Left hindlimb (tissue), 1 donor: ENCODE data around the gene DUSP15.

Experiments used
- DNase-seq: peaks from one replicate; pipeline ENCODE4 v3.0.0-alpha.2; 2018

Gene DUSP15

DNA sequence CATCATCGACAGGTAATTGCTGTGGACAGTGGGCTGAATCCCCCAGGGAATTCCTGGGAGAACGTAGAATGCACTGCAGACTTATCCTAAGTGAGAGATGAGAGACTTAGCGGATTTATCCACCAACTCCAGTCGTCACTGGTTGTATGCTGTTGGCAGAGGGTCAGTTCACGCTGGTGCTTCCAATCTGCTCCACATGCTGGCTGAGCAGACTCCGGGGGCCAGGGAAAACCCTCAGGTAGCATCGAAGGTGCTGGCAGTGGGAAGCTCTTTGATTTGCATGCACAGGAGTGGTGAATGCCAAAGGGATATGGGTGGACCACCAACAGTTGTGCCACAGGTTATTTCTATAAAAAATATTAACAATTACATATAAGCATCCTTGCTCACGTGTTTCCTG lies 20.3 kb upstream of the DUSP15 start:
- no peak for DNase-seq

DNA sequence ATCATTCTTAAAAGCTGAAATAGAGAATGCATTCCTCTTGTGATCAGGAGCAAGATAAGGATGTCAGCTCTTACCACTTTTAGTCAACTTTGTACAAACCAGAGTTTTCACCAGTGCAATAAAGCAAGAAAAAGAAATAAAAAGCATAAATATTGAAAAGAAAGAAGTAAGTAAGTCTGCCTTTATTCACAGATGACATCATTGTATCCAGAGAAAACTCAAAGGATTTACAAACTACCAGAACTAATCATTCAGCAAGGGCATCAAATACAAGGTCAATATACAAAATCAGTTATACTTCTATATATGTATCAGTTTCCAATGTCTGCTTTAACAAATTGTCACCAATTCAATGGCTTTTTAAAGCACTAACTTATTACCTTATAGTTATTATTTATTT lies 13.5 kb upstream of the DUSP15 start:
- DNase-seq = no peak

DNA sequence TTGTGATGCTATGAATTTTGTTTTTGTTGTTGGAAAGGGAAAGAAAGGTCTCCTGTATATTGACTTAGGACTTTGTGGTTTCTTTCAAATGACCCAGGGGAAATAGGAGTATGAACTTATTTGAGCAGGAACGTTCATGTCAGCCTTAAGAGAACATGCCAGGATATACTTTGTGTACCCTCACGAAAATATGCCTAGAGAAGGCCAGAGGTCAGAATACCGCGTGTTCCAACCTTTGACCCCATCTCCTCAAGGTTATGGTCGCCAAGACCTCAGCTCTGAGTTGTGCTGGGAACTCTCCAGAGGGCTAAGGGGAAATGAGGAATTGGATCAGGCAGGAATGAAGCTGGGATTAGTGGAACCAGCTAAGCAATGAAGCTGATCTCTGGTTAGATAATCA lies 11.6 kb upstream of the DUSP15 start:
- no peak for DNase-seq

DNA sequence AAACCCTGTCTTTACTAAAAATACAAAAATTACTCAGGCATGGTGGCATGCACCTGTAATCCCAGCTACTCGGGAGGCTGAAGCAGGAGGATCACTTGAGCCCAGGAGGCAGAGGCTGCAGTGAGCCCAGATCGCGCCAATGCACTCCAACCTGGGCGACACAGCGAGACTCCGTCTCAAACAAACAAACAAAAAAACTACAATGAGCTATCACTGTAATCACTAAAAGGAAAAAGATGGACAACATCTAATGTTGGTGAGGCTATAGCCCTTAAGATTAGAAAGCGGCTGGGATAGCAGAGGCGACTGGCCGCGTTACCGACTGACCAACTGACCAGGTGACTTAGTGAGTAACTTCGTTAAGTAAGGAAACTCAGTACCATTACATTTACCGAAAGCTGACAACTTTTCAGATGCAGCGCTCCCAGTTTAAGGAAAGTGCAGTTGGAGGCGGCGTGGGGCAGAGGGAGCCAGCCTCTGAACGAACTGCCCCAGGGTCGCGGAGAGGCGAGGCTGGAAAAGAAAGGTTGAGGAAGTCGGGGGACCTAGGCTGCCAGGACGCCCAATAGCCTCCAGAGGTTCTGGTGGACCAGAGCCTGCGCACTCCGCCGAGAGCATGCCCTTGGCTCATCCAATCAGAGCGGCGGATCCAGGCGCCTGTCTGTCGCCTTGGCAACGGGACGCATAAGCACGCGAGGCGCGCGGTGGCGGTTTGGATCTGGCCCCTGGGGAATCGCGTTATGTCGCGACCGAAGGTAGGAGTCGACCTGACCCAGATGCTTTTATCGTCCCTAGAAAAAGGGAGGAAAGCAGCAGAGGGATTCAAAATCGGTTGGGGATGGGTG lies 9.0 kb upstream of the DUSP15 start:
- DNase-seq = peak; percentile 91

DNA sequence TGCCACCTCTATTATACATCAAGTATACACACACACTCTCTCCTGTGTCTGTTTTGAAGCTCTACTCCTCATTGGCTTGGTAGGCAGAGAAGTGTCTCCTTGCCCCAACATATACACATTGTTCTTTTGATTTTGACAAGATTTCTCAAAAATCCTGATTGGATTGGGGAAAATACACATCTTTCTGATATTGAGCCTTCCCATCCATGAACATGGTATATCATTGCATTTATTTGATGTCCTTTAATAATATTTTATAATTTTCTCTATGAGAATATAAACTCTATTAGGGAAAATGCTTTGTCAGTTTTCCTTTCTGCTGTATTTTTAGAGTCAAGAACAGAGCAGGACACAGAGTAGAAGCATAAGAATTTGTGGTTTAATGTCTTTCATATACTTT lies 7.4 kb upstream of the DUSP15 start:
- DNase-seq = no peak

DNA sequence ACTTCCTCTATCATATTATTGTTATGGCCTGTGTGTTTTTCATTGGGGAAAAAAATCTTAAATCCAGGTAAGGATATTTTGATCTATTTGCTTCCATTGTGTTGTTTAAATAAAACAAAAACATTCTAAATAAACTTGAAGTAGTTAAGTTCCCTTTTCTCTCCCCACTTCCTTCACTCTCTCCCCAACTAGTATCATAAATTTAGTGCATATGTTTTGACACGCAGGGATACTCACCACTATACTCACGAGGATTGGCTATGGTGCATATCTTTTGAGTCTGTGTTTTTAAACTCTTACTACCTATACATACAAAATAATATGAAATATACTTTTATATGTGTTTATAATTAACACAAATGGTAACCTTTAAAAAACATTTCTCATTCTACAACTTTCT lies 5.3 kb upstream of the DUSP15 start:
- DNase-seq = no peak

DNA sequence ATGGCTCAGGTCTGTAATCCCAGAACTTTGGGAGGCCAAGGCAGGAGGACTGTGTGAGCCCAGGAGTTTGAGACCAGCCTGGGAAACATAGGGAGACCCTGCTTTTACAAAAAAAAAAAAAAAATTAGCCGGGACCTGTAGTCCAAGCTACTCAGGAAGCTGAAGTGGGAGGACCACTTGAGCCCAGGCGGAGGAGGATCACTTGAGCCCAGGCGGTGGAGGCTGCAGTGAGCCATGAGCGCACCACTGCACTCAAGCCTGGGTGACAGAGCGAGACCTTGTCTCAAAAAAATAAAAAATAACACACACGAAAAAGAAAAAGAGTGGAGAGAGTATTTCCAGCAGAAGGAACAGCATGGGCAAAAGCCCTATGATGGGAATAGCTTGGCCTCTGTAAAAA lies 2.1 kb upstream of the DUSP15 start:
- no peak for DNase-seq

DNA sequence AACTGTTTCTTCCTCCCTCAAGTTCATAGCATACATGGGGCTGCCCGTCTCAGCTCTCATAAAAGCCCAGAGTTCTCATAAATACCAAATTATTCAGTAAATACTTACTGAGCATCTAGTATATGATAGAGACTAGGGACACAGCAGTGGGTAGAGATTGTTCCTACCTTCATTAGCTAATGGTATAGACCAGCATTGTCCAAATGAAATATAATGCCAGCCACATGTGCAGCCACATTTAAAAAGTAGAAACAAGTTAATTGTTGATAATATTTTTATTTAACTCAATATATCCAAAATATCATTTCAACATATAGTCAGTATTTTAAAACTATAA lies 1.3 kb upstream of the DUSP15 start:
- no peak for DNase-seq

DNA sequence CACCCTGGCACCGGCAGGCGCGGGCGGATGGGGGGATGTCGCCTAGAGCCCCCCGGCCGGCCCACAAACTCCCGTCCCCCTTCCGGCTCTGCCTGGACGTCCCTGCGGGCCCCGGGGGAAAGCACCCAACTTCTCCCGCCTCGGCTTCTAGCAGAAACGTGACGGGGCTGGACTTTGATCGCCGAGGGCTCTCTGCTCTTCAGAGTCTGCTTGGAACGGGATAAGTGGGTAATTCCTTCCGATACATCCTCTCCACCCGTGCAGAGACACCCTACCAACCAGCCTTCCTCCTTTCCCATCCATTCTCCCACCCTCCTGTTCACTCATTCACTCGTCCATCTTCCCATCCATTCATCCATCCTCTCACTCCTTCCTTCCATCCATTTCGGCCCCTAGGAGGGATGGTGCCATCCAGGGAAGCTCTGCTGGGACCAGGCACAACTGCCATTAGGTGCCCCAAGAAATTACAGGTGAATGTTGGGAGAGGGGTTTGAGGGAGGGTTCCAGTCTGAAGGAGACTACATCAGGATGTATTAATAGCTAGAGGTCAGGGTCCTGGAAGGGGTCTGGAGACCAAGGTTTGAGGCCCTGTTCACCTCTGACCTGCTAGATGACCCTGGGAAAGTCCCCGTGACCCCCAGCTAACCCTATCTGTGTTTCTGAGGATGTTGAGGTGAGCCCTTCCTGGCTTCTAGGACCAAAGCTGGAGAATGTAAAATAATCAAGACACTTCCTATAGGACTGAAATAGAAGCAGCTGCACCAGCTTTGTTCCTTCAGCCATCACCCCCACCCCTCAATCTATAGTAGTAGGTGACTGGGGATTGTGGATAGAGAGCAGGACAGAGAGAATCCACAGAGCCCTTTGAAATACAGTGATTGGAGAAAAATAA lies 645 bp upstream of the DUSP15 start:
- no peak for DNase-seq

DNA sequence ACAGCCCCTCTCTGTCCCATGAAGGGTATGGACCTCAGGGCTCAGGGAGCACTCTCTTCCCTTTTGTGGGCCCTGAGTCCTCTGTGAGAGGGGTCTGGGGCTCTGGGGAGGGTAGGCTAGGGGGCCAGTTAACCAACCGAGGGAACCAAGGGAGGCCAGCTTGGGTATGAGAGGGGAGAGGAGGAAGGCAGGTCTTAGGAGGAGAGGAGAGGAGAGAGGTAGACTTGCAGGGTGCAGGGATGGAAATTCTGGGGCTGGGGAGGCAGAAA lies 720 bp downstream of the DUSP15 start:
- no peak for DNase-seq

DNA sequence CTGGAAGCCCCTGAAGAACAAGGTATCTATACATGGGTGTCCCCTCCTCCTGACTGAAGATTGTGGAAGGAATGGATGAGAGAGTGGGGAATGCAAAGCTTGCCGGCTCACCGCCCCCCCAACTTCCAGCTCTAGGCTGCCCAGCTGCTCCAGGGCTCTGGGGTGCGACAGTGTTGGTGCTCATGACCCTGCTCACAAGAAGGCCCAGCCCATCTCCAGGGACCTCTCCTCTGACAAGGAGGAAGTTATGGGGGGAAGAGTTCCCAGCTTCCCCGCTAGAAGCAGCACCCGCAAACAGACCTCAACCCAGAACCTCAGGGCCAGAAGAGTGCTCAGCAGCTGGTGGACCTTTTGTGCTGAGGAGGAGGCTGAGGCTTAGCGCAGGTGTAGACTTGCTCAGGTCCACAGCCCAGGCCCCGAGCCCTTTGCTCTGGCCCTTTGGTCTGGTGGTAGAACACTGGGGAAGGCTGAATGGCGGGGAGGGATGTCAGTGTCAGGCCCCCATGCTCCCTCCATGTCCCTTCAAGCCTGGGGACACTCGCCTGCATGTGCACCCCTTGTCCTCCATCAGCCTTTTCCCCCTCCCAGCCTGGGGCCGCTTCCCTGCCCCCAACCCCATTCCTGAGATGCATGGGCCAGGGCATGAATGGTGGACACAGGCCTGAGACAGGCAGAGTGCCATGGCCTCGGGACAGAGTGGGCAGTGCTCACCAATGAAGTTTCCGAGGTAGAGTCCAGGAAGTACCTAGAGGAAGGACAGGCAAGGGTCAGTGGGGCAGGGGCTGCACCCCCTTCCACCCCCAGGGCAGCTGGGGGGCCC lies 1.3 kb downstream of the DUSP15 start:
- DNase-seq = no peak

DNA sequence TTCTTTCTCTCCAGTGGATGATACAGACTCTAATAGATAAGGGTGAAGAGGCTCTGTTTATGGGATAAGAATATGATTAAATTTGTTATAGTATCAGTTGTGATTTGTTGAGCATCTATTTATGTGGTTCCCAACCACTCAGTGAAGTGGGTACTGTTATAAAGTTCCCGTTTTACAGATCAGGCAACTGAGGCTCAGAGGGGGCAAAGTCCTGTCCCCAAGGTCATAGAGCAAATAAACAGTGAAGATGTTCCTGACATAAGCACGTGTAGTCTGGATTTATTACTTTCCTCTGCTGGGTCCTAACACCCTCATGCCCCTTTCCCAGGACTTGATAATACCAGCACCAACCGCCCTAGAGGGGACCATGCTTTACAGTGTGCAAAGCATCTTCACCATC lies 4.1 kb downstream of the DUSP15 start:
- no peak for DNase-seq

DNA sequence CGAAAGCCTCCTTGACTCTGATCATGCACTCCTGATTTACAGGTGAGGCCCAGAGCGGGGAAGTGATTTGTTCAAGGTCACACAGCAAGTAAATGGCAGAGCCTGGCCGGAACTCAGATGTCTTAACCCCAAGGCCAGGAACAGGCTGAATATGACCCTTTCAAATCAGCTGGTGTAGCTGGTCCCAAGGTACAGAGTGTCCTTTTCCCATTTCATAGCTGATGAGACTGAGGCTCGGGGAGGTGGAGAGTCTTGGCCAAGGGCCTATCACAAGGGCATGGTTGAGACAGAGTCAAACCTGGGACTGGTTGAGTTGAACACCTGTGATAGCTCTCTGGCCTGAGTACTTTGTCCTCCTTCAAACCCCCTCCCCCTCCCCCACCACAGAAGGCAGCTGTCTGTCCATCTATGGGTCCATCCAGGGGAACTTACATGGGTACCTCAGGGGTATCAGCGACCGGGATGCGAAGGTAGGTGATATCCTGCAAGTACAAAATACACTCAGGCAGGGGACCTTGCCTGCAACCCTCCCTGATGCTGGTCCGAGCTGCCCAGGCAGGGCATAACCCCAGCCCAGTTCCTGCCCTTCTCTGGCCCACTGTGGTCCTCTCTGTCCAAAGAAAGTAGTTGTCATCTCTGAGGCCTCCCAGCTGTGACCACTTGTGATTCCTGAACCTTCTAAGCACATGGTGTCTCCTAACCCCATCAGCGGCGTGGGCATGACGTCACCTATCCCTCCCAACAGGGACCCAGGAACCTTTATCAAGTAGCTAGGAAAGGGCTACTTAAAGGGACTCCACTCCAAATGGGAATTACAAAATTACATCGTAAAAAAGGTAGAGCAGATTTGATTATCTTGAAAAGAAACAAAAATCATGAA lies 5.6 kb downstream of the DUSP15 start:
- no peak for DNase-seq

DNA sequence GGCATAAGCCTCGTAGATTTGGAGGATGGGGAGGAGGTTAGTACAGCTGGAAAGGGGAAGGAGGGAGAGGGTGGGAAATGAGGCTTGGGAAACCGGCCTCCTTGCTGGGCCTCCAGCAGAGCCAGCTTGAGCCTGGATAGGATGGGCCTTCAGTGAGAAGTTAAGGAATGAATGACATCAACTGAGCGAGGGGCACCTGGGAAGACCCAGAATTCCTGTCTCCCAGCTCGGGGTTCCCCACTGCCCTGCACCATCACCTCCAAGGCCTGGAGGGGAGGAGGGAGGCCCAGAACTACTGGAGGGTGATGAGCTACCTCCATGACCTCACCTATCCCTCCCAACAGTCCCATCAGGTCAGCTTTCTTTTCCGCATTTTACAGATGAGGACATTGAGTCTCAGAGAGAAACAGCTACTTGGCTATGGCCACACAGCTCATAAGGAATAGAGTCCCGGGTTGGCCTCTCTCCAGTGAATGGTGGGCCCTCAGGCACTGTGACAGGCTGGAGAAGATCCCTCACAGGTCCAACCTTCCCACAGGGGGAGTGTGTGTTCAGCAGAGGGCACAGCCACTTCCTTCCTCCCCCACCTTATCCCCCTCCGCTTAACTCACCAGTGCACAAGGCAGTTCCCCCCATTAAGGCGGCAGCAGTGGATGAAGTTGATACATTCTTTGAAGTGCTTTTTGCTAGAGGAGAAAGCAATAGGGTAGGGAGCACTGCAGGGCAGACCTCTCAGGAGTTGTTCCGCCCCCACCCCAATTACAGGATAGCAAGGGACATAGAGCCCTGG lies 6.8 kb downstream of the DUSP15 start:
- DNase-seq = no peak

DNA sequence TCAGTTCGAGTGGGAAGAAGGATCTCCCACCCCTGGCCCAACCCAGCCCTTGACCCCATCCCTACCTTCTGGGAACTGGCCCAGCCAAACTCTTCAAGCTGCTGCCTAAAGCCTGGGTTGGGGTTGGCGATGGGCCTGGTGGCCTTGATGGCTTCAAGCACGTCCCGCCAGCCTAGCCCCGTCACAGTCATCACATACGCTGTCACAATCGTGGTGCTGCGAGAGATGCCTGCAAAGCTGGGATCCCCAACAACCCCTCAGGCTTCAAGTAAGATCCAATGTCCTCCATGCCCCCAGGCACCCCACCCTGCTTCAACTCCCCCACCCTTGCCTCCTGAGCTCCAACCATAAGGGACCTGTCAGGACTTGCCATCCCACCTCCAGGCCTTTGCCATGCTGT lies 7.8 kb downstream of the DUSP15 start:
- no peak for DNase-seq

DNA sequence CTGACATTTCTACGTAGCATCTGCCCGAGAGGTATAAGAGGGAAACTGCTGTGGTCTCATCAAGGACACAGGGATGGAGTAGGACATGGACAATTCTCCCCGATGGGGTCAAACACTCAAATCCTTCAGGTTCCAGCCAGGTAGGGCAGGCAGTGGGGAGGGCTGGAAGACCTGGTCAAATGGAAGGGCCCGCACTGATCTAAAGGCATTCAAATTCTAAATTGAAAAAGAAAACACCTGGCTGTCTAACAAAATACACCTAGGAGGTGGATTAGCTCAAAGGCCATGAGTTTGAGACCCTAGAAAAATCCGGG lies 8.2 kb downstream of the DUSP15 start:
- no peak for DNase-seq

DNA sequence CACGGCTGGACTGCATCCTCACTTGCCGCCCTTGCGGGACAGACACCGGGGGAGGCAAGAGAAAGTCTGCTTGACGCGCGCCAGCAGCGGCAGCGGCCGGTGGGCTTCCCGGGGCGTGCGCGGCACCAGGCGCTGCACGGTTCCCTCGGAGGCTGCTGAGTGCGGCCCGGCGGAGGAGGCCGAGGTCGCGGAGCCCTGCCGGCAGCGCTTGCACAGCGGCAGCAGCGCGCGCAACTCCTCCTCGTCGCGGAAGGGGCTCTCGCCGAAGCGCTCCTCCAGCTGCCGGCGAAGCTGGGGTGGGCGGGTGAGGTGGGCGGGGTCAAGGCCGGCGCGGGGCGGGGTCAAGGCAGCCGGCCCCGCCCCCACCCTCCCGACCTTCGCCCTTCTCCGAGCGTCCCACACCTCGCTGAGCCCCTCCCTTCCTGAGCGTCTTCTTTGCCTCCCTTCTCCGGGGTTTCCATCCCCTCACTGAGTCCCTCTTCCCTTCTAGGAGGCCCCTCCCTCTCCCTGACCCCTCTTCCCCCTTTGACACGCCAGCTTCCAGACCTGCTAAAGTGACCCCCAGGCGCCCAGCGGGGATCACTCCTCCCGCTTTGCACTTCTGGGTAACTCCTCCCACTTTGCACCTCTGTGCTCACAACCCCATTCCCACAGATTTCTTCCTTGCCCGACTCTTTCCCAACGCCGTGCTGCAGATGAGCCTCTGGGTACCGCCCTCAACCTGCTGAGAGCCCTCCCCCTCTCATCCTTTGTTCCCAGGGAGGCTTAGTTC lies 8.8 kb downstream of the DUSP15 start:
- DNase-seq = peak; percentile 78

DNA sequence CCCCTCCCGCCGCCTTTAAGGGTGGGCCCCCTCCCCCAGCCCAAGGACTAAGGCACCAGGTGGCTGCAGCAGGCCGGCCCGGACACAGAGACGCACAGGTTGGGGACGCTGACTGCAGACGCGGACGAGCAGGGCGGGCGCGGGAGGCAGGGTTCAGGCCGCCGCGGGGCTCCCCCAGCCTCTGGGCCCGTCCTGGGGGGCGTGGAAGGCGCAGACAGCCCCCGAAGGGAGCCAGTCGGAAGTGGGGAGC lies 9.3 kb downstream of the DUSP15 start:
- DNase-seq = no peak

DNA sequence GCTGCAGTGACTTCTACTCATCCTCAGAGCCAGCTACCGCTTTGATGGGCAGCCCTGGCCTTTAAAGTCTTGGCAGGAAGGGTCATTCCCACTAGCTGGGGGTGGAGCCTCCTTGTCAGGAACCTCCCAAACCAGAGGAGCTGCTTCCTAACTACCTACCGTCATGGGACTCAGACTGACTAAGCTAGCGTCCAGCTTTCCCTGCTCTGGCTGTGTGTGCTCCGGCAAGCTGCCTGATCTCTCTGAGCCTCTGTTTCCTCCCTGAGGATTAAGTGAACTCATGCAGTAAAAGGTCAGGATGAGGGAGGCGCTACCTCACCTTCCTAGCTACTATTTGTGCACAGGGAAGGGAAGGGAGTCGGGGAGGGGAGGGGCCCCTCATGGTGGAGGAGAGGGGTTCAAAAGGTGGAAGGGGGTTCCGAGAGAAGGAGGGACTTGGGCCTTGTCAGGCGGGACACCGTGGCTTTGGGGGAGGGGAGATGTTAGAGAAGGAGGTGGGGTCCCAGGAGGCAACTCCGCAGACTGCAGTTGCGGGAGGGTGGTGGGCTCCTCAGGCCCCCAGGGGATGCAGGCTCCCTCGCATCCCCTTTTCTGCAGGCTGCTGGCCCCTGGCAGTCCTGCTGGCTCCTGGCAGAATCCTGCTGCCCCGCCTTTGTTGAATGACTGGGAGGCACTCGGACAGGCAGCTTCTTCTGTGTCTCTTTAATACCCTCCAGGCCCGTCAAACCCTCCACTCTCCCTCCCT lies 9.8 kb downstream of the DUSP15 start:
- no peak for DNase-seq

DNA sequence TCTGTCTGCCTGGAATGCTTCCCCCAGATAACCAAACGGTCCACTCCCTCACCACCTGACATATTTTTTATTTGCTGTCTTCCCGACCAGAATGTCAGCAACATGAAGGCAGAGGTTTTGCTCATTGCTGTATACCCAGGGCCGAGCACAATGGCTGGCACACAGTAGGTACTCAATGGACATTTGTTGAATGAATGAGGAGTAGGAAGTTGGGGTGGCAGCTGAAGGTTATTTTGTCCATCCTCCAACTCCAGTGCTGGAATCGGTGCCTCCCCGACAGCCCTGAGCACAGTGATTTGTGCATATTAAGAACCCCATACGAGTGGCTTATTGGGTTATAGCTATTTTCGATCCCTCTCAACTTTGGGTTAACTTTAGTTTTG lies 10.3 kb downstream of the DUSP15 start:
- DNase-seq = no peak
